Measurements from ENCODE around the gene BCLAF1. TPM values are rescaled to one million over a fixed set of nuclear protein-coding genes. Genes with fewer than 3 reads are reported as not detected.

The BCLAF1 gene
- total and polyA plus RNA-seq, 9 of the 15 experiments (the other 6 are each of a cell fraction or from before 2014, with no cell fraction given): 65.4 to 286 (median 165) TPM

DNA sequence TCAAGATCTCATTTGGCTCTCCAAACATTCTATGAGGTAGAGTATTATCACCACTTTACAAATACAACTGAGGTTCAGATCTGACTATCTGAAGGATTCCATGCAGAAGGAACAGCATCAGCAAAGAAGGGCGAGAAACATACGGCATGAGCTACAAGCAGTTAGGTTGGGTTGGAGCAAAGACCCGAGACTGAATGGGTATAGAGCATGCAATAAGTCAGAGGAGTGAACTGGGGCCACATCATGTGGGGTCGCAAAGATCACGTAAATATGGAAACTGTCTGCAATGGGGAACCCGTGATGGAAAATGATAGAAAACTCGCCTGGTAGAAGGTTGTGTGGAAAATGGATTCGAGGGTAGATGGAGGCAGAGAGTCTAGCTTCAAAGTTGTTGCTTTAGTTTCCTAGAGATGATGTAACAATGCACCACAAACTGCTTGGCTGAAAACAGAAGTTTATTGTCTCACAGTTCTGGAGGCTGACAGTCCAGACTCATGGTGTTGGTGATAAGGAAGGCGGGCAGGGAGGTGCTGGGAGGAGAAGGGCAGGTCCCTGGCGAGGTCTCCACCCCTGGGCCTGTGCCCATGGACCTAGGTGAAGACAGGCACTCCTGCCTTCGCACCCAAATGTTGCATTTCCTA is 44.3 kb upstream of the BCLAF1 start (continued):
- TF ChIP-seq, protein P1, sequence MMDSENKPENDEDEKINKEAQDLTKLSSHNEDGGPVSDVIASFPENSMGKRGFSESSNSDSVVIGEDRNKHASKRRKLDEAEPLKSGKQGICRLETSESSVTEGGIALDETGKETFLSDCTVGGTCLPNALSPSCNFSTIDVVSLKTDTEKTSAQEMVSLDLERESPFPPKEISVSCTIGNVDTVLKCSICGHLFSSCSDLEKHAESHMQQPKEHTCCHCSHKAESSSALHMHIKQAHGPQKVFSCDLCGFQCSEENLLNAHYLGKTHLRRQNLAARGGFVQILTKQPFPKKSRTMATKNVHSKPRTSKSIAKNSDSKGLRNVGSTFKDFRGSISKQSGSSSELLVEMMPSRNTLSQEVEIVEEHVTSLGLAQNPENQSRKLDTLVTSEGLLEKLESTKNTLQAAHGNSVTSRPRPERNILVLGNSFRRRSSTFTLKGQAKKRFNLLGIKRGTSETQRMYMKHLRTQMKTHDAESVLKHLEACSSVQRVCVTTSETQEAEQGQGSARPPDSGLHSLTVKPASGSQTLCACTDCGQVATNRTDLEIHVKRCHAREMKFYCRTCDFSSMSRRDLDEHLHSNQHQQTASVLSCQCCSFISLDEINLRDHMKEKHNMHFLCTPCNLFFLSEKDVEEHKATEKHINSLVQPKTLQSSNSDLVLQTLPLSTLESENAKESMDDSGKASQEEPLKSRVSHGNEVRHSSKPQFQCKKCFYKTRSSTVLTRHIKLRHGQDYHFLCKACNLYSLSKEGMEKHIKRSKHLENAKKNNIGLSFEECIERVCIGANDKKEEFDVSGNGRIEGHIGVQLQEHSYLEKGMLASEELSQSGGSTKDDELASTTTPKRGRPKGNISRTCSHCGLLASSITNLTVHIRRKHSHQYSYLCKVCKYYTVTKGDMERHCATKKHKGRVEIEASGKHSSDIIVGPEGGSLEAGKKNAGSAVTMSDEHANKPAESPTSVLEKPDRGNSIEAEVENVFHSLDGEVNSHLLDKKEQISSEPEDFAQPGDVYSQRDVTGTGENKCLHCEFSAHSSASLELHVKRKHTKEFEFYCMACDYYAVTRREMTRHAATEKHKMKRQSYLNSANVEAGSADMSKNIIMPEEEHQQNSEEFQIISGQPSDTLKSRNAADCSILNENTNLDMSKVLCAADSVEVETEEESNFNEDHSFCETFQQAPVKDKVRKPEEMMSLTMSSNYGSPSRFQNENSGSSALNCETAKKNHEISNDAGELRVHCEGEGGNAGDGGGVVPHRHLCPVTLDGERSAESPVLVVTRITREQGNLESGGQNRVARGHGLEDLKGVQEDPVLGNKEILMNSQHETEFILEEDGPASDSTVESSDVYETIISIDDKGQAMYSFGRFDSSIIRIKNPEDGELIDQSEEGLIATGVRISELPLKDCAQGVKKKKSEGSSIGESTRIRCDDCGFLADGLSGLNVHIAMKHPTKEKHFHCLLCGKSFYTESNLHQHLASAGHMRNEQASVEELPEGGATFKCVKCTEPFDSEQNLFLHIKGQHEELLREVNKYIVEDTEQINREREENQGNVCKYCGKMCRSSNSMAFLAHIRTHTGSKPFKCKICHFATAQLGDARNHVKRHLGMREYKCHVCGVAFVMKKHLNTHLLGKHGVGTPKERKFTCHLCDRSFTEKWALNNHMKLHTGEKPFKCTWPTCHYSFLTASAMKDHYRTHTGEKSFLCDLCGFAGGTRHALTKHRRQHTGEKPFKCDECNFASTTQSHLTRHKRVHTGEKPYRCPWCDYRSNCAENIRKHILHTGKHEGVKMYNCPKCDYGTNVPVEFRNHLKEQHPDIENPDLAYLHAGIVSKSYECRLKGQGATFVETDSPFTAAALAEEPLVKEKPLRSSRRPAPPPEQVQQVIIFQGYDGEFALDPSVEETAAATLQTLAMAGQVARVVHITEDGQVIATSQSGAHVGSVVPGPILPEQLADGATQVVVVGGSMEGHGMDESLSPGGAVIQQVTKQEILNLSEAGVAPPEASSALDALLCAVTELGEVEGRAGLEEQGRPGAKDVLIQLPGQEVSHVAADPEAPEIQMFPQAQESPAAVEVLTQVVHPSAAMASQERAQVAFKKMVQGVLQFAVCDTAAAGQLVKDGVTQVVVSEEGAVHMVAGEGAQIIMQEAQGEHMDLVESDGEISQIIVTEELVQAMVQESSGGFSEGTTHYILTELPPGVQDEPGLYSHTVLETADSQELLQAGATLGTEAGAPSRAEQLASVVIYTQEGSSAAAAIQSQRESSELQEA (IDR thresholded peaks at IDR 0.05; ENCODE audit: low read depth): no peak
- TF ChIP-seq NBN (IDR thresholded peaks at IDR 0.05; ENCODE audit: low read depth): 0 out of 2 replicates have a peak, but pooled peaks have one; percentile 53
- peak; percentile 81; the same call in 1 of the 2 replicates for TF ChIP-seq SMARCA4 (IDR thresholded peaks at IDR 0.05)
- TF ChIP-seq HMG20B (CRISPR knock-in tag; IDR thresholded peaks at IDR 0.05): no peak
- 0 out of 2 replicates have a peak, but pooled peaks have one; percentile 17 for TF ChIP-seq NFXL1 (CRISPR knock-in tag; IDR thresholded peaks at IDR 0.05)
- no peak for TF ChIP-seq RBM25 (IDR thresholded peaks at IDR 0.05; ENCODE audit: low read depth, low read length, severe bottlenecking)
- TF ChIP-seq, protein P2, sequence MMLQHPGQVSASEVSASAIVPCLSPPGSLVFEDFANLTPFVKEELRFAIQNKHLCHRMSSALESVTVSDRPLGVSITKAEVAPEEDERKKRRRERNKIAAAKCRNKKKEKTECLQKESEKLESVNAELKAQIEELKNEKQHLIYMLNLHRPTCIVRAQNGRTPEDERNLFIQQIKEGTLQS (IDR thresholded peaks at IDR 0.05): peak; percentile 92
- TF ChIP-seq, protein P2 (CRISPR knock-in tag; conservative IDR thresholded peaks at IDR 0.05): peak; percentile 70
- TF ChIP-seq, protein P3, sequence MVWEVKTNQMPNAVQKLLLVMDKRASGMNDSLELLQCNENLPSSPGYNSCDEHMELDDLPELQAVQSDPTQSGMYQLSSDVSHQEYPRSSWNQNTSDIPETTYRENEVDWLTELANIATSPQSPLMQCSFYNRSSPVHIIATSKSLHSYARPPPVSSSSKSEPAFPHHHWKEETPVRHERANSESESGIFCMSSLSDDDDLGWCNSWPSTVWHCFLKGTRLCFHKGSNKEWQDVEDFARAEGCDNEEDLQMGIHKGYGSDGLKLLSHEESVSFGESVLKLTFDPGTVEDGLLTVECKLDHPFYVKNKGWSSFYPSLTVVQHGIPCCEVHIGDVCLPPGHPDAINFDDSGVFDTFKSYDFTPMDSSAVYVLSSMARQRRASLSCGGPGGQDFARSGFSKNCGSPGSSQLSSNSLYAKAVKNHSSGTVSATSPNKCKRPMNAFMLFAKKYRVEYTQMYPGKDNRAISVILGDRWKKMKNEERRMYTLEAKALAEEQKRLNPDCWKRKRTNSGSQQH (CRISPR knock-in tag; IDR thresholded peaks at IDR 0.05): 0 out of 2 replicates have a peak, but pooled peaks have one; percentile 40
- peak; percentile 40; the same call in 1 of the 2 replicates for TF ChIP-seq CTBP1 (IDR thresholded peaks at IDR 0.05; ENCODE audit: borderline replicate concordance)
- no peak for TF ChIP-seq MTA2 (IDR thresholded peaks at IDR 0.05; ENCODE audit: low read depth)
- TF ChIP-seq EWSR1 (IDR thresholded peaks at IDR 0.05; ENCODE audit: borderline replicate concordance, low read depth, partially characterized antibody): no peak
- TF ChIP-seq, protein P4, sequence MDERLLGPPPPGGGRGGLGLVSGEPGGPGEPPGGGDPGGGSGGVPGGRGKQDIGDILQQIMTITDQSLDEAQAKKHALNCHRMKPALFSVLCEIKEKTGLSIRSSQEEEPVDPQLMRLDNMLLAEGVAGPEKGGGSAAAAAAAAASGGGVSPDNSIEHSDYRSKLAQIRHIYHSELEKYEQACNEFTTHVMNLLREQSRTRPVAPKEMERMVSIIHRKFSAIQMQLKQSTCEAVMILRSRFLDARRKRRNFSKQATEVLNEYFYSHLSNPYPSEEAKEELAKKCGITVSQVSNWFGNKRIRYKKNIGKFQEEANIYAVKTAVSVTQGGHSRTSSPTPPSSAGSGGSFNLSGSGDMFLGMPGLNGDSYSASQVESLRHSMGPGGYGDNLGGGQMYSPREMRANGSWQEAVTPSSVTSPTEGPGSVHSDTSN (CRISPR knock-in tag; IDR thresholded peaks at IDR 0.05; ENCODE audit: low read depth): no peak
- TF ChIP-seq, protein P4 (tag; conservative IDR thresholded peaks at IDR 0.05; ENCODE audit: low read depth): peak; percentile 45; the same call in 1 of the 2 replicates
- peak; percentile 12; the same call in 1 of the 2 replicates for TF ChIP-seq SMARCE1 (IDR thresholded peaks at IDR 0.05)
